ENCODE measurements around the gene MBP.

DNA sequence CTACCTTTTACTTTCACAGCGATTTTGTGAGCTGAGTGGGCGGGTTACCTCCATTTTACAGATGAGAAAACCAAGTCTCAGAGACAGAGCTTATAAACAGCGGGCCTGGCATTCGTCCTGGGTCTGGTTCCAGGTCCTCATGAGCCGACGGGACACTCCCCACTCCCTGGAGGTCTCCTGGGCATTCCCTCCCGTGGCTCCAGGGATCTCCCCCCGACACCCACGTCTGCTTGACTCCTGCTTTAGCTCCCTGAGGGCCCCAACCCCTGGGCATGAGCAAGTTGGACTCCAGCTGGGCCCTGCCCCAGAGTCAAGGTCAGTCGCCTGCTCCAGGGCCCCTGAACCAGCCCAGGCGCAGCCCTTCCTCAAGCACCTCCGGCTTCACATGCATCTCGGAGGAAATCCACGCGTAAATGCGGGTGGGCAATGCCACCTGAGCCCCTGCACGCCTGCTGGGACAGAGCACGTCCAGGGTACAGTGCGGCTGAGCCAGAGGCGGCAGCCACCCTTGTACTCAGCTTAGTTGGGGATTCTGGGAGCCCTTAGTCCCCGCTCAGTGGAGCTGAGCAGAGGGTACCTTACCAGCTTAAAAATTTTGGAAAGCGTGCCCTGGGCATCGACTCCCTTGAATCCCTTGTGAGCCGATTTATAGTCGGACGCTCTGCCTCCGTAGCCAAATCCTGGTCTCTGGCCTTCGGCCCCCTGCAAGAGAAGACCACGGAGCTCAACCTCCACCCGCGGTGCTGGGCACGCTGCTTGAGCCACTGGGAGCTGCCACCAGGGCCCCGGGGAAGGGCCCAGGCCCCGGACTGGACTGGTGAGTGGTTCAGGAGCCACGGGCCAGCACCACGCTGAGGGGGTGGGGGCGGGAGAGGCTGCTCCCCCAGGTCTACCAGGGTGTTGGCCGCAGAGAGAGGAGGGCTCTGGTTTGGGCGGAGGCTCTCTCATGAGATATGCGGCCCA is 148.1 kb downstream of the MBP start:
- TF ChIP-seq, protein P1, sequence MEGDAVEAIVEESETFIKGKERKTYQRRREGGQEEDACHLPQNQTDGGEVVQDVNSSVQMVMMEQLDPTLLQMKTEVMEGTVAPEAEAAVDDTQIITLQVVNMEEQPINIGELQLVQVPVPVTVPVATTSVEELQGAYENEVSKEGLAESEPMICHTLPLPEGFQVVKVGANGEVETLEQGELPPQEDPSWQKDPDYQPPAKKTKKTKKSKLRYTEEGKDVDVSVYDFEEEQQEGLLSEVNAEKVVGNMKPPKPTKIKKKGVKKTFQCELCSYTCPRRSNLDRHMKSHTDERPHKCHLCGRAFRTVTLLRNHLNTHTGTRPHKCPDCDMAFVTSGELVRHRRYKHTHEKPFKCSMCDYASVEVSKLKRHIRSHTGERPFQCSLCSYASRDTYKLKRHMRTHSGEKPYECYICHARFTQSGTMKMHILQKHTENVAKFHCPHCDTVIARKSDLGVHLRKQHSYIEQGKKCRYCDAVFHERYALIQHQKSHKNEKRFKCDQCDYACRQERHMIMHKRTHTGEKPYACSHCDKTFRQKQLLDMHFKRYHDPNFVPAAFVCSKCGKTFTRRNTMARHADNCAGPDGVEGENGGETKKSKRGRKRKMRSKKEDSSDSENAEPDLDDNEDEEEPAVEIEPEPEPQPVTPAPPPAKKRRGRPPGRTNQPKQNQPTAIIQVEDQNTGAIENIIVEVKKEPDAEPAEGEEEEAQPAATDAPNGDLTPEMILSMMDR (IDR thresholded peaks at IDR 0.05): no peak
- TF ChIP-seq POLR2A (IDR thresholded peaks at IDR 0.05): no peak

All from lower leg skin (tissue), 3 donors.